Embryonic facial prominence (tissue), 1 donor: ENCODE results near the gene LBX2.

Experiments used
- DNase-seq: peaks from one replicate; pipeline ENCODE4 v3.0.0-alpha.2; 2016; ENCODE audit errors: extremely low spot score

The LBX2 gene

GRCh38 chr2:74499267-74499939 lies at the start of gene LBX2:
LBX2 (minus strand) TSS chr2:74499603; CDS start chr2:74499537, 66 bp downstream.
- no peak for DNase-seq

GRCh38 chr2:74548285-74548899 lies 49.0 kb upstream of the LBX2 start:
- DNase-seq: no peak

- DNase-seq: no peak
Measured at GRCh38 chr2:74546004-74546403, 46.6 kb upstream of the LBX2 start.

- DNase-seq: no peak
Measured at GRCh38 chr2:74544634-74545033, 45.2 kb upstream of the LBX2 start.

GRCh38 chr2:74542978-74543377 lies 43.6 kb upstream of the LBX2 start:
- DNase-seq: no peak

GRCh38 chr2:74540291-74540690 lies 40.9 kb upstream of the LBX2 start:
- no peak for DNase-seq

- DNase-seq: no peak
Measured at GRCh38 chr2:74538881-74539339, 39.5 kb upstream of the LBX2 start.

GRCh38 chr2:74537140-74537539 lies 37.7 kb upstream of the LBX2 start:
- no peak for DNase-seq

GRCh38 chr2:74536166-74536950 lies 37.0 kb upstream of the LBX2 start:
- DNase-seq: no peak

- DNase-seq: no peak
Measured at GRCh38 chr2:74535440-74535965, 36.1 kb upstream of the LBX2 start.

GRCh38 chr2:74534411-74534810 lies 35.0 kb upstream of the LBX2 start:
- DNase-seq: no peak

- no peak for DNase-seq
Measured at GRCh38 chr2:74533464-74533863, 34.1 kb upstream of the LBX2 start.

- no peak for DNase-seq
Measured at GRCh38 chr2:74532222-74532621, 32.8 kb upstream of the LBX2 start.

- no peak for DNase-seq
Measured at GRCh38 chr2:74531666-74532065, 32.3 kb upstream of the LBX2 start.

GRCh38 chr2:74530239-74531187 lies 31.1 kb upstream of the LBX2 start:
- DNase-seq: no peak

- DNase-seq: peak; percentile 87
Measured at GRCh38 chr2:74529357-74530238, 30.2 kb upstream of the LBX2 start, which contains the start of the genes AUP1 and HTRA2. AUP1 (minus strand) TSS chr2:74529706; CDS start chr2:74529629, 77 bp downstream. HTRA2 (plus strand) TSS chr2:74529933; CDS start chr2:74530007, 74 bp downstream.

- no peak for DNase-seq
Measured at GRCh38 chr2:74528600-74529356, 29.4 kb upstream of the LBX2 start.

GRCh38 chr2:74527741-74528140 lies 28.3 kb upstream of the LBX2 start:
- DNase-seq: no peak

GRCh38 chr2:74526649-74527230 lies 27.3 kb upstream of the LBX2 start:
- DNase-seq: no peak
